CD4-positive, alpha-beta T cell treated with Interferon alpha-2 for 1 hour (primary cell): ENCODE data around the gene KRTAP3-3.
"Not testable (repeated sequence)": the region's sequence is repeated elsewhere in the genome, so short reads cannot be mapped to it uniquely, and the experiment has no call there.

ENCODE experiments used
- DNase-seq, 2 donors: peaks; one replicate each; pipeline ENCODE4 v3.0.0-alpha.2; 2020 to 2022

KRTAP3-3 gene

DNA sequence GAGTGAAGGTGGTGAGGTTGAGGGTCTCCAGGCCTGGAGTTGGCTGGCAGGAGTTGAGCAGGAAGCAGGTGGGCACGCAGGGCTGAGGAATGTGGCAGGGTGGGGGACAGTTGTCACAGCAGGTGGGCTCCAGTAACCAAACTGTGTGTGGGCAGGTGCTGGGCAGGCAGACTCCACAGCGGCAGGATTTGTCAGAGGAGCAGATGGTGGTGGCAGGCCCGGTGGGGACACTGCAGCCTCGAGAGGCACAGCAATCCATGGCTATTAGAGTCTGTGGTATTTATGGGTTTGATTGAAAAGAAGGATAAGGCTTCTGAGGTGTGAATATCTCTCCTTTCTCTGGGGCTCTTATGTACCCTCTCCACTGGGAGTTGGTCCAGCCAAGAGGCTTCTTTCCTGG, at the start of gene KRTAP3-3:
KRTAP3-3 (minus strand) TSS at position 326 of the 400 bp plus-strand sequence; CDS start at position 259, 67 bp downstream.
- DNase-seq, result no peak

DNA sequence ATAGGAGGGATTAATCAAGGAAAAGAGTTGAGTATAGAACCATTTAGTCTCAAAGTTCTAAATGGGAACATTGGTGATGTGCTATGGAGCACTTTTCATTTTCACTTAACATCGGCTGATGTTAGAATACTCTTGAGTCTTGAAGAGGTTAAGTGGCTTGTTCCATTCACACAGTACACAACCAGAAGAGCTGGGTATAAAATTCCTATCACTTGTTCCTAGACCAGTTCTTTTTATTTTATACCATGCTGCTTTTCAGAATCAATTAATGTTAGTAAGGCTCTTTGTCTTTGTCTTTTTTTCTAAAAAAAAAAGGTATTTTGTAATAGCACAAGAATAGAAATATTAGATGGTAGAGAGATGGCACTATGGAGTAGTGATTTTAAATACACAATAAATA, 49.0 kb upstream of the KRTAP3-3 start:
- no peak for DNase-seq

DNA sequence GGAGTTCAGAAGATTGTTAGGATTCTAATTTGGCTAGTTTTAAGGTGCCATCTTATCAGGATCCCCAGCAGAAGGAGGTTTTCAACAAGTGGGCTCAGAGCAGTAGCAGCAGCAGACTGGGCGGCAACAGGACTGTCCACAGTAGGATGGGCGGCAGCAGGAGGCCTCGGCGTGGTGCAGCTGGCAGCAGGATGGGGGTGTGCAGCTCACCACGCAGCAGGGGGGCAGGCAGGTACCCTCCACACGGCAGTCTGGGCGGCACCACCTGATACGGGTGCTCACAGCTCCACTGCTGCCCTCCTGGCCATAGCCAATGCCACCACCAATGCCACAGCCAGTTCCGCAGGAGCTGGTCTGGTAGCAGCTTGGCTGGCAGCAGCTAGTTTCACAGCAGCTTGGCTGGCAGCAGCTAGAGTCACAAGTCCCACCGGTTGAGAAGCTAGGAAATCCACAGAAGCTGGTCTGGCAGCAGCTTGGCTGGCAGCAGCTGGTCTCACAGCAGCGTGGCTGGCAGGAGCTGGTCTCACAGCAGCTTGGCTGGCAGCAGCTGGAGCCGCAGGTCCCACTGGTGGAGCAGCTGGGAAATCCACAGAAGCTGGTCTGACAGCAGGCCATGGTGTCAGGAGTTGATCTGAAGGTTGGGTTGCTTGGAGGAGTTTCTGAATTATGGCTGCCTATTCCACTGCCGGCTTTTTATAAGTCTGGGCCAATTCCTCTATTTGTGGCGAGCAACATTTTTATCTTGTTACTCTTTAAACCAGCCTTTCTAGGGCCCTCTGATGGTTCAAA, 47.0 kb upstream of the KRTAP3-3 start, which contains the start of gene KRTAP1-1:
KRTAP1-1 (minus strand) TSS at position 668 of the 789 bp plus-strand sequence; CDS start at position 615, 53 bp downstream.
- DNase-seq, result not testable (repeated sequence)

DNA sequence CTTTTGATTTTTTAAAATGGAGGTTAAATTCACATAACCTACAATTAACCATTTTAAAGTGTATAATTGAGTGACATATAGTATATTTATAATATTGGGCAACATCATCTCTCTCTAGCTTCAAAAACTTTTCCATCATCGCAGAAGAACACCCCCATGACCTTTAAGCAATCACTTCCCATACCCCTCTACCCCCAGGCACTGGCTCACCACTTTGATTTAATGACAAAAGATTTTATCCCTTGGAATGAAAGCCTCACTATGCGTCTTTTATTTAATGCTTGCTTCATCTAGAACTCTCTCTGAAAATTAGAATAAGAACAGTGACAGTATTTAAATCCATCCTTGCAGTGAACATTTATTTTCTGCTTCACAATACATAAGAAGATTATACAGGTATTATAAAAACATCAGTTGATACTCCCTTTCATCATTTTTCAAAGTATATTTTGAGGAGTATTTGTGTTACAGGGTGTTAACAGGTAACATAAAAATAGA, 43.9 kb upstream of the KRTAP3-3 start:
- no peak for DNase-seq

DNA sequence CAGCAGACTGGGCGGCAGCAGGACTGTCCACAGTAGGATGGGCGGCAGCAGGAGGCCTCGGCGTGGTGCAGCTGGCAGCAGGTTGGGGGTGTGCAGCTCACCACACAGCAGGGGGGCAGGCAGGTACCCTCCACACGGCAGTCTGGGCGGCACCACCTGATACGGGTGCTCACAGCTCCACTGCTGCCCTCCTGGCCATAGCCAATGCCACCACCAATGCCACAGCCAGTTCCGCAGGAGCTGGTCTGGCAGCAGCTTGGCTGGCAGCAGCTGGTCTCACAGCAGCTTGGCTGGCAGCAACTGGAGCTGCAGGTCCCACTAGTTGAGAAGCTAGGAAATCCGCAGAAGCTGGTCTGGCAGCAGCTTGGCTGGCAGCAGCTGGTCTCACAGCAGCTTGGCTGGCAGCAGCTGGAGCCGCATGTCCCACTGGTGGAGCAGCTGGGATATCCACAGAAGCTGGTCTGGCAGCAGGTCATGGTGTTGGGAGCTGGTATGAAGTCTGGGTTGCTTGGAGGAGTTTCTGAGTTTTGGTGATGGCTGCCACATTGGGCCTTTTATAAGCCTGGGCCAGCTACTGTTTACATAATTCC, 40.5 kb upstream of the KRTAP3-3 start, which contains the start of gene KRTAP1-3:
KRTAP1-3 (minus strand) TSS at position 529 of the 590 bp plus-strand sequence; CDS start at position 476, 53 bp downstream.
- not testable (repeated sequence) for DNase-seq

DNA sequence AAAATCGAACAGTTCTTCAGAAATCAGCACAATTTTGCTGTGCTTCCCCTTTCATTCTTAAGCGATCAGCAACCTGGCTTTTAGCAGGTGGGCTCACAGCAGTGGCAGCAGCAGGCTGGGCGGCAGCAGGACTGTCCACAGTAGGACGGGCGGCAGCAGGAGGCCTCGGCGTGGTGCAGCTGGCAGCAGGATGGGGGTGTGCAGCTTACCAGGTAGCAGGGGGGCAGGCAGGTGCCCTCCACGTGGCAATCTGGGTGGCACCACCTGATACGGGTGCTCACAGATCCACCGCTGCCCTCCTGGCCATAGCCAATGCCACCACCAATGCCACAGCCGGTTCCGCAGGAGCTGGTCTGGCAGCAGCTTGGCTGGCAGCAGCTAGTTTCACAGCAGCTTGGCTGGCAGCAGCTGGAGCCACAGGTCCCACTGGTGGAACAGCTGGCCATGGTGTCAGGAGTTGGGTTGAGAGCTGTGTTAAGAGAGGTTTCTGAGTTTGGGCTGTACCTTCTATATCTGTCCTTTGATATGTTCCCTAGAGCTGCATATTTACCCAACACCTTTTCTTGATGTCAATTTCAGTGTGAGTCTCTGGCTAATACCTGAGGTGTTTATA, 35.8 kb upstream of the KRTAP3-3 start, which contains the start of gene KRTAP1-4:
KRTAP1-4 (minus strand) TSS at position 563 of the 613 bp plus-strand sequence; CDS start at position 446, 117 bp downstream.
- DNase-seq, result no peak

DNA sequence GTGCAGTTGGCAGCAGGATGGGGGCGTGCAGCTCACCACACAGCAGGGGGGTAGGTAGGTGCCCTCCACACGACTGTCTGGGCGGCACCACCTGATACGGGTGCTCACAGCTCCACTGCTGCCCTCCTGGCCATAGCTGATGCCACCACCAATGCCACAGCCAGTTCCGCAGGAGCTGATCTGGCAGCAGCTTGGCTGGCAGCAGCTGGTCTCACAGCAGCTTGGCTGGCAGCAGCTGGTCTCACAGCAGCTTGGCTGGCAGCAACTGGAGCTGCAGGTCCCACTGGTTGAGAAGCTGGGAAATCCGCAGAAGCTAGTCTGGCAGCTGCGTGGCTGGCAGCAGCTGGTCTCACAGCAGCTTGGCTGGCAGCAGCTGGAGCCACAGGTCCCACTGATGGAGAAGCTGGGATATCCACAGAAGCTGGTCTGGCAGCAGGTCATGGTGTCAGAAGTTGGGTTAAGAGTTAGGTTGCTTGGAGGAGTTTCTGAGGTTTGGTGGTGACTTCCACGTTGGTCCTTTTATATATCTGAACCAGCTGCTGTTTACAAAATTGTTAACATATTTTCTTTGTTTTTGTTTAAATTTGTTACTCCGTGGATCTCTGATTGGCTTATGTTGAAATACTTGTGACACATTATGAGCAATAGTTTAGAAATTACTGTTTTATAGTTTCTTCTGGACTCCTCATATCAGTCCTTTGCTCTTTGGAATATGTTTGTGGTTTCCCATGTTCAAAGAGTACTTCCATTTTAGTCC, 32.9 kb upstream of the KRTAP3-3 start, which contains the start of gene KRTAP1-5:
KRTAP1-5 (minus strand) TSS at position 494 of the 757 bp plus-strand sequence; CDS start at position 441, 53 bp downstream.
- no peak for DNase-seq

DNA sequence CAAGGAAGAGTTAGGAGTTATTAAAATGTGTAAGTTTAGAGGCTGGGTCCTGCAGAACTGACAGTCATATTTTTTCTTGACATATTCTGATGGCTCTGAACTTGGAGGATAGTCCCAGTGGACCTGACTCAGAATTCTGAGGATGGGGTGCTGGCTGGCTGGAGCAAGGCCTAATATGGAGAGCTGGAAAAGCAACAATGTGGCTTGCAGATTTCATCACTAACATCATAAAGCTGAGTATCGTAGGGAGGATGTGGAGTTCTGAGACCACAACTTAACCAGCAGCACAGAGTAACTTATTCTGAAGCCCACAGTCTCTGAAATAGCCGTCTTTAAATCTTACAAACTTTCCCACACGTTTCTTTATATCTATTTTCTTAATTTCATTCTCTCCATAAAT, 30.7 kb upstream of the KRTAP3-3 start:
- DNase-seq, result no peak

DNA sequence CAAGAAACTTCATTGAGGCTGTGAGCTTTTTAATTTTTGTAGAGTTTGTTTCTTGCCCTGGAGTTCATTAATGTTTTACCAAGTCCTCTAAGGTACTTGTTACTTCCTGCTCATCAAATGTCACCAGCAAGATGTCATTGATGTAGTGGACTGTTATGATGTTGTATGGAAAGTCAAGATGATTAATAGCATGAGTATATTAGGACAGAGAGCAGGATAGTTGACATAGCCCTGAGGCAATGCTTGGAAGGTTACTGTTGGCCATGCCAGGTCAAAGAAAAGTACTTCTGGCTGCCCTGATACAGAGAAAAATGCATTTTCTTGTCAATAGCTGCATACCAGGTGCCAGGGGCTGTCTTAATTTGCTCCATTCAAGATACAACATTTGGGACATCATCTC, 26.4 kb upstream of the KRTAP3-3 start:
- DNase-seq, result no peak

DNA sequence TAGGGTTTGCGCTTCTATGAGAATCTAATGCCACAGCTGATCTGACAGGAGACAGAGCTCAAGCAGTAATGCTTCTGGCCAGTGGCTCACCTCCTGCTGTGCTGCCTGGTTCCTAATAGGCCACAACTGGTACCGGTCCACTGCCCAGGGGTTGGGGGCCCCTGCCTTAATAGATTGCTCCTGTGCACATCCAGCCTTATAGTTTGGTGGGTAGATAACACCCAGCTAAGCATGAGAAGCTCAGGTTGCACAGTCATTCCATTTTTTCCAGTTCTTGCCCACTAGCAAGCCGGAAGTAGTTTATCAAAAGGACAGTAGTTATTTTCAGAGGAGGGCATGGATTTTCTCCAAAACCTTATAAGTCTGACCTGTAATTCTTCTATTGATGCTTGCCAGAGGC, 25.5 kb upstream of the KRTAP3-3 start:
- DNase-seq, result no peak

DNA sequence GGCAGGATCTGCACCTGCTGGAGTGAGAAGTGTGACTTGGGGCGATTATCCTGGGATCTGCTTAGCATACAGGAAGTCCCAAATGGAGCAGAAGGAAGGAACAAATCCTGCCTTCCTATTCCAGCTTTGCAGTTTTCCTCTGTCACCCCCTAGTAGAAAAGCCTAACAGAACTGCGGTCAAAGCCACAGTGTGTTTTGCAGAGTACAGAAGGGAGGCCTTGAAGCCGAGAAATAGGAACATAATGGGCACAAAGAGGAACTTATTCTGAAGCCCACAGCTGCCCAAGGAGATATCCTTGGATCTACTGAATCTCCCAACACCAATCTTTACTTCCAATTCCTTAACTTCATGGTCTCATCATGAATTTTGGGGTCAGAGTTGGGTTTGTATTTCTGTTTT, 24.6 kb upstream of the KRTAP3-3 start:
- no peak for DNase-seq

DNA sequence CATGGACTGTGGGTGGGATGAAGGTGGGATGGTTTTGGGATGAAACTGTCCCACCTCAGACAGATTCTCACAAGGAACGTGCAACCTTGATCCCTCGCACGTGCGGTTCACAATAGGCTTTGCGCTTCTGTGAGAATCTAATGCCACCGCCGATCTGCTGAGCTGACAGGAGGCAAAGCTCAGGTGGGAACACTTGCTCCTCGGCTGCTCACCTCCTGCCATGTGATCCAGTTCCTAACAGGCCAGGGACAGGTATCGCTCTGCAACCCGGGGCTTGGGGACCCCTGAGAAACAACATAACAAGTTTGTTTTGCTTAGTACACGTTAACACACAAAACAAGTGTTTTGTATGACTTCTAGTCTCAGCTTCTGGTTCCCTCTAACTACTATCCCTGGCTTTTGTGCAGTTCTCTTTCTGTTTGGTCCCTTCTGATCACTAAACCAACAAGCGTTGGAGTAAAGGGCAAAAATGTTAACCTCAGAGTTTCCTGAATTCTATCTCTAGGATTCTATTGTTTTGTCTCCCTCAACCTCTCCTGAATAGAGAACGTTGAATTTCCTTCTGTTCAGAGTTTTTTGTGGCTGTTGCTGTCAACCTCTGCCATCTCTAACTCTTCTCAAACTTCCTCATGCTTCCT, 22.7 kb upstream of the KRTAP3-3 start:
- no peak for DNase-seq

DNA sequence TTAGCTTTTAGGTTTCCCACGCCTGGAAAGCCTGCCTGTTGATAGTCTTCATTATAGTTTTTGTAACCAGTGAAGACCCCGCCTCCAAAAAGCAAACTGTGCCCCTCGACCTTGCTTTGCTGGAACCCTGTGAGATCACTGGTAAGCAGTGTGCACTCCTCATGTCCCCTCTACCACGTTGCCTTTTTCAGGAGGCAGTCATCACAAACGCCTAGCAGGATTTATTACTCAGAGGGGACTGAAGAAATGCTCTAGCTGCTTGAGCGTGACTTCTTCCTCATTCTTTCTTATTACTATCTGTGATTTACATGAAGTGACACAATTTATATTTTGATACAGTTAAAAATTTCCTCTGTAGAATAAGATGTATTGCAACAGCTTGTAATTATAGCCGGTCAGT, 21.5 kb upstream of the KRTAP3-3 start:
- no peak for DNase-seq

DNA sequence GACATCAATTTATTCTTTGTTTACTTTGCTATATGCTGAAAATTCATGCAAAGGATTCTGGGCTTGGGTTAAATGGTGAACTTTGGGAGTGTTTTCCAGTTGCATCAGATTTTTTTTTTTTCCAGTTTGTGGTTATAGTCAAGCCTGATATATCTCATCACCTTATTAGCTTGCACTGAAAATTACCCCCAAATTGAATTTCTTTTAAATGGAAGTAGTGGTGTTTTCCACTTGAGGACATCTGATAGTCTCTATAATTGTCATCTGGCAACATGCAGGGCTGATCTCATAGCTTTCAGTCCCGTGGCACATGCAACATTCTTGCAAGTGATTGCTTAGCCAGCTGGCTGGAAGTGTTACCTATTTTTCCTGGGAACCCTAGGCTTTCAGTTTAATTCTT, 19.6 kb upstream of the KRTAP3-3 start:
- no peak for DNase-seq

DNA sequence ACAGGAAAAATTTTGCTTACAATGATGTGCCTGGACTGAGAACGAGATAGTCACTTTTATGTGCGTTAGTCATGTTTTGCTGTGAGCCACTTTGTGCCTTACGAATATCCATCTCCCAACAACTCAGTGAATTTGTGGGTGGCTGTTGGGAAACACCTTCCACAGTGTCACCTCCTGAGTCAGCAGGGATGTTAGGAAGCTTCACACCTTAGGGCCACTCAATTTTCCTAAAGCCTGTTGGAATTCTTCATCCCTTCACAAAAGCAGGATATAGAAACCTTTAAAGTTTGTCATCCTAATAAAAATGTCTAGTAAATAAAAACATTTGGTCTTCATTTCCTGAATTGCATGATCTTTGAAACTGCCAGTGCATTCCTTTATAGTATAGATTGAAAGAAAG, 19.2 kb upstream of the KRTAP3-3 start:
- DNase-seq, result no peak

DNA sequence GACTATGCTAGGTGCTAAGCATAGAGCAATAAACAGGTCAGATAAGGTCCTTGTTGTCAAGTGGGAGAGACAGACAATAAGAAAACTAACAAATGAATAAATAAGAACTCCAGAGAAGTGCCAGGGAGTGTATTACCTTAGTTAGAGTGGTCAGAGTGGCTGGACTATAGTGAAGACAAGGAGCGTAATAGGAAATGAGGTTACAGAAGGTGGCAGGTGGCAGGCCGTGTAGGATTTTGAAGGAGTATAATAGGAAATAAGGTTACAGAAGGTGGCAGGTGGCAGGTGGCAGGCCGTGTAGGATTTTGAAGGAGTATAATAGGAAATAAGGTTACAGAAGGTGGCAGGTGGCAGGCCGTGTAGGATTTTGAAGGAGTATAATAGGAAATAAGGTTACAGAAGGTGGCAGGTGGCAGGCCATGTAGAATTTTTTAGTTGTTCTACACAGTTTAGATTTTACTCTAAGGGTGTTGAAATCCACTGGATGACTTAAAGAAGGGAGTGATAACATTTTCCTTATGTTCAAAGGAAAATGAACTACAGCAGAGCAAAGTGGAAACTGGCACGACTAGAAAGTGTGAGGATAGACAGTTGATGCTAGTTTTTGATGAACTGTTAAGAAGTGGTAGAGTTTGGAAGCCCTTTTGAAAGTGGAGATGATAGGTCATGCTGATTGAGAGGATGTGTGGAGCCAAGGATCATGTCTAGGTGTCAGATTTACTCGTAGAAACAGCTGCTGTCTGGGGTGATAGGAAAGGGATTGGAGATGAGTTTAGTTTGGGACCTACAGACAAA, 18.6 kb upstream of the KRTAP3-3 start:
- DNase-seq, result no peak

DNA sequence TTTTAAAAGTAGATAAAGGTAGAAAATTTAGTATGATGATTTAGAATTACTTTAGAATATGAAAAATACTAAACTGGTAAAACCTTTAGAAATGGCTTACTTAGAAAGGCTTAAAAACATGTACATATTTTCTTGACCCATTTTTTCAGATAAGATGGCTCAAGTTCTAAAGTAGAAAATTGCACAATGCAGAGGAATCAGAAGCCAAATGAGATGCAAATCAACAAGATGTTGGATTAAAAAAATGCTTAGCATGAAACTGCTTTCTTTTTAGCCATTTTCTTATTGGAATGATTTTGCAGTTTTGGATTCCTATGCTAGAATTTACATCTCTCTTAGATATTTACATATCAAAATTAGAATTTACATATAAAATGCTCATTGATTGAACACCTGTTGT, 16.5 kb upstream of the KRTAP3-3 start:
- no peak for DNase-seq

DNA sequence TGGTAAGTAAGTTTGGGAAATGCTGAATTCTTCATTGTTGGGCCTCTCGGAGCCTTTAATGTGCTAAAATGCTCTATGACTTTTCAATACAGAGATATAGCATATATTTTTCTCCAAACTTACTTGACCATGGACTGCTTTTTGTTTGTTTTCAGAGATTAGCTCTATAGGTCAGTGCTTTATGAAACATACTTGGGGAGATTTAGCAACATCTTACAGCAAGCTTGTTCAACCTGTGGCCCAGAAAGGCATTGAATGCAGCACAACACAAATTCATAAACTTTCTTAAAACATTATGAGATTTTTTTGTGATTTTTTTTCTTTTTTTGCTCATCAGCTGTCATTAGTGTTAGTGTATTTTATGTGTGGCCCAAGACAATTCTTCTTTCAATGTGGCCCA, 16.0 kb upstream of the KRTAP3-3 start:
- no peak for DNase-seq

DNA sequence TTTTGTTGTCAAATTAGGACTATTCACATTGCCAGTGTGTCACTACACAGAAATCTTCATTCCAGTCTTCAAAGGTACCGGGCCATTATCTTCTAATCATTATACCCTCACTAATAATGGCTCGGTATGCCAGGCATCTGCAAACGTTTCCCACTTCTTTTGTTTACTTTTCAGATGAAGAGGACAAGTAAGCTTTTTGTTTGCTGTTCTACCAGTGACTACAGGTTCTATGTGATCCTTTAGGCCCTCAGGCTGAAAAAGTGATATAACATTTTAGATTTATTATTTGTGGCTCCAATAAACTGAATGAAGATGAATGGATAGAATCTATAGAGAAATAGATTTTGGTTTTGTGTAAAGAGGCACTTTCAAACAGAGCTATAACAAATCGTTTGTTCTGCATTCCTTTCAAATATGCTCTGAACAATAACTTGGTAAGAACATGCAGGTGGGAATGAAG, 15.4 kb upstream of the KRTAP3-3 start:
- no peak for DNase-seq

DNA sequence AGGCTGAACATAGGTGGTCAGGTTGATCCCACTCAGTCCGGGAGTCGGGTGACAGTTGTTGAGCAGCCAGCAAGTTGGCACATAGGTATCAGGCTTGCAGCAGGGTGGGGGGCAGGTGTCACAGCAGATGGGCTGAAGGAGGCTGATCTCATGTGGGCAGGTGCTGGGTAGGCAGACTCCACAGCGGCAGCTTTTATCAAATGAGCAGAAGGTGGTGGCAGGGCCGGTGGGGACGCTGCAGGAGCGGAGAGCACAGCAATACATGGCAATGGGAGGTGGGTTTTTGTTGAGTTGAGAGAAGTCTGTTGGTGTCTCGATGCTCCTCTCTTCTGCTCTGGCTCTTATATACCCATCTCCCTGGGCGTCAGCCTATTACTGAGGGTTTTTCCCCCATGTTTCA, 14.8 kb upstream of the KRTAP3-3 start, which contains the start of gene KRTAP3-1:
KRTAP3-1 (minus strand) TSS at position 318 of the 400 bp plus-strand sequence; CDS start at position 264, 54 bp downstream.
- DNase-seq, result no peak

DNA sequence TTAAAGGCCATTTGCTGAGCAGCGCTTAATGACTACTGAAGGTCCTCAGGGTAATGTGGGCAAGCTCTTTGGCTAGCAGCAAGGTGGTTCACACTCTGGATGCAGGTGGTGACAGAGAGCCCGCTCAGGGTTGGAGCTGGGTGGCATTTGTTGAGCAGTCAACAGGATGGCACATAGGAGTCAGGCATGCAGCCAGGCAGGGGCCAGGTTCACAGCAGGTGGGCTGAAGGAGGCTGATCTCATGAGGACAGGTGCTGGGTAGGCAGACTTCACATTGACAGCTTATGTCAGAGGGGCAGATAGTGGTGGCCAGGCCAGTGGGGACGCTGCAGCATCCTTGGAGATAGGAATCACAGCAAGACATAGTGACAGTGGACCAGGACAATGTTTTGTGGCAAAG, 10.4 kb upstream of the KRTAP3-3 start:
- DNase-seq, result no peak
